NCI-H2081 treated with DMSO at 0.1 percent for 48 hours (cell line): ENCODE measurements around the gene PYGO2.
A peak's percentile ranks its signal among the peaks of the same experiment; 100 is the strongest.
"Not testable (repeated sequence)": the region's sequence is repeated elsewhere in the genome, so short reads cannot be mapped to it uniquely, and the experiment has no call there.

Experiments
- DNase-seq: peaks from one replicate; lab custom pipeline; 2025; lab: John Stamatoyannopoulos, UW

Gene PYGO2

GRCh38 chr1:154978360-154978759 lies 16.8 kb upstream of the PYGO2 start:
- DNase-seq, result no peak

GRCh38 chr1:154977762-154978161 lies 16.2 kb upstream of the PYGO2 start:
- DNase-seq, result not testable (repeated sequence)

- no peak for DNase-seq
These were observed 14.0 kb upstream of the PYGO2 start for GRCh38 chr1:154975409-154976059.

- peak; percentile 97 for DNase-seq
These were observed 13.3 kb upstream of the PYGO2 start for GRCh38 chr1:154974808-154975408.

- DNase-seq, result peak; percentile 100
These were observed 12.7 kb upstream of the PYGO2 start, which contains the start of gene CKS1B for GRCh38 chr1:154974102-154974807. Gene CKS1B (plus strand): TSS chr1:154974681. CDS start chr1:154974746, 65 bp downstream.

GRCh38 chr1:154973344-154974101 lies 11.9 kb upstream of the PYGO2 start:
- peak; percentile 44 for DNase-seq

GRCh38 chr1:154972517-154973343 lies 11.1 kb upstream of the PYGO2 start:
- DNase-seq, result no peak

GRCh38 chr1:154972213-154972516 lies 10.6 kb upstream of the PYGO2 start:
- DNase-seq, result no peak

GRCh38 chr1:154971341-154971998 lies 9.9 kb upstream of the PYGO2 start:
- DNase-seq, result no peak

- DNase-seq, result no peak
These were observed 9.2 kb upstream of the PYGO2 start, which contains the start of gene SHC1 for GRCh38 chr1:154970631-154971340. Gene SHC1 (minus strand): TSS chr1:154970747. CDS start chr1:154970526, 221 bp downstream.

GRCh38 chr1:154969860-154970452 lies 8.4 kb upstream of the PYGO2 start:
- DNase-seq, result no peak

- no peak for DNase-seq
These were observed 7.7 kb upstream of the PYGO2 start for GRCh38 chr1:154969246-154969645.

GRCh38 chr1:154968731-154969130 lies 7.1 kb upstream of the PYGO2 start:
- no peak for DNase-seq

GRCh38 chr1:154967331-154967950 lies 5.9 kb upstream of the PYGO2 start:
- no peak for DNase-seq

GRCh38 chr1:154966111-154966510 lies 4.5 kb upstream of the PYGO2 start:
- no peak for DNase-seq

- no peak for DNase-seq
These were observed 2.8 kb upstream of the PYGO2 start for GRCh38 chr1:154964359-154964758.

- no peak for DNase-seq
These were observed 2.1 kb upstream of the PYGO2 start for GRCh38 chr1:154963643-154964042.

GRCh38 chr1:154962795-154963330 lies 1.3 kb upstream of the PYGO2 start:
- no peak for DNase-seq

- no peak for DNase-seq
These were observed 671 bp upstream of the PYGO2 start for GRCh38 chr1:154962156-154962749.
